GM21390 (cell line): ENCODE measurements around the gene CDK13.
"Not testable (repeated sequence)": the region's sequence is repeated elsewhere in the genome, so short reads cannot be mapped to it uniquely, and the experiment has no call there.

Experiments
- ATAC-seq: cut with Tn5 transposase; IDR thresholded peaks from one replicate; pipeline ENCODE4 v1.9.1; 2021; ENCODE audit not compliant: unreplicated experiment

Gene CDK13

DNA sequence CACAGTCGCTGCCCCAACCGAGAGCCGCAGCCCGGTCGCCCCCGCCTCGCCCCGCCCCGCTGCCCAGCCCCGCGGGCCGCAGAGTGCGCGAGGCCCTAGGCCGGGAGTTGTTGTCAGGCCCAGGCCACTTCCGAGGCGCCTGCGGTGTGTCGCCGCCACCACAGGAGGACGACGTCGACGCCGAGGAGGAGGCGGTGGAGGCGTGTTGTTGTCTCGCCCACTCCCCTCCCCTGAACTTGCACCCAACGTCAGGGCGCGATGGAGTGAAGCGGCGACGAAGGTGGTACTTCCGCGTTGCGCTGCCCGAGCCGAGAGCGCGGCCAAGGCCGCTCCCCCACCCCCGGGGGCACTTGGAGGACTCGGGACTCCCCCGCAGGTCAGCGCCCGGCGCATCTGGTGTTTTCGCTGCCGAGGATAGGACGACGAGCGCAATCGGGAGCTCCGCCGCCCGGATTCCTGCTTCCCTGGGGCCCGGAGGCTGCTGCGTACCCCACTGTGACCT, at the start of gene CDK13:
Gene CDK13 (plus strand): TSS at position 286 of the 502 bp plus-strand sequence. CDS start 386 bp downstream, outside the sequence.
- ATAC-seq, result peak; percentile 37

DNA sequence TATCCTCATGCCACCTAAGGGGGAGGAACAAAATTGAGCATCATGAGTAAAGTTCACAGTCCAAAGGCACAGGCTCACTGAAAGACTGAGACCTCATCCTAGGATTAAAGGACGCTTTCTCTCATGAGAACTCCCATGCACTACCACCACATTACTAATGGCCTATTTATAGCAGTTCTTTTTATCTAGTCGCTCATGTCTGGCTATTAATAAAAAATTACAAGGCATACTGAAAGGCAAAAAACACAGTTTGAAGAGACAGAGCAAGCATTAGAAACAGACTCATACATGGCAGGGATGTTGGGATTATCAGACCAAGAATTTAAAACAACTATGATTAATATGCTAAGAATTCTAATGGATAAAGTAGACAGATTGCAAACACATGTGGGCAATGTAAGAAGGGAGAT, 46.0 kb upstream of the CDK13 start:
- no peak for ATAC-seq

- no peak for ATAC-seq
These were observed 41.9 kb upstream of the CDK13 start for GRCh38 chr7:39908141-39908540.

DNA sequence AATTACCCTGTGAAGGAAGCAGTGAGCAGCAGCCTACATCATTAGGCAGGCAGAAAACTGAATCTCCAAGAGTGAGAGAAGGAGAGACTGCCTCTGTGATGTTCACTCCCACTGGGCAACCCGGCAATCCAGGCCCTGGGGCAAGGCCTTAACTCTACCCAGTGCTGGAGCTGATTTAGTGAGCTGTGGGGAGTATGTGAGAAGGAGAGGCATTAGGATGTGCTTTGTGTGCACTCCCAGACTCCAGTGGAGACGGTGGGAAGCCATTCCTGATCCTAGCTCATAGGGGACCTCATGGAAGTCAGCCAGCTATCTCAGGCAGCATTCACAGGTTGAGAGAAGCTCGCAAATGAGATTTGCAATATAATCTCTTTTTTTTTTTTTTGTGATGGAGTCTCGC, 41.1 kb upstream of the CDK13 start:
- ATAC-seq, result no peak

DNA sequence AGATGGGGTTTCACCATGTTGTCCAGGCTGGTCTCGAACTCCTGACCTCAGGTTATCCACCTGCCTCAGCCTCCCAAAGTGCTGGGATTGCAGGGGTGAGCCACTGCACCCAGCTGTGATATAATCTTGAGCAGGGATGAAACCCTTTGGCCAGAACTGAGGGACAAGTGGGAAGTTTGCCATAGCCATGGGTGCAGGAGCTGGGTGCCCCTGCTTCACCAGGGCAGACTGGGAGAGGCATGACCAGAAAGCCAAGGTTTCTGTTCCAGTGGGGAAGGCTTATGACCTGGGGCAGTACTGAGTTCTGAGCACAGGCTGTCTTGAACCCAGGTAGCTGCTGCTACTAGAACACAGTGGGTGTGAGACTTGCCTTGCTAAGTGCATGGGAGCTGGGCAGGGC, 40.5 kb upstream of the CDK13 start:
- ATAC-seq, result no peak

DNA sequence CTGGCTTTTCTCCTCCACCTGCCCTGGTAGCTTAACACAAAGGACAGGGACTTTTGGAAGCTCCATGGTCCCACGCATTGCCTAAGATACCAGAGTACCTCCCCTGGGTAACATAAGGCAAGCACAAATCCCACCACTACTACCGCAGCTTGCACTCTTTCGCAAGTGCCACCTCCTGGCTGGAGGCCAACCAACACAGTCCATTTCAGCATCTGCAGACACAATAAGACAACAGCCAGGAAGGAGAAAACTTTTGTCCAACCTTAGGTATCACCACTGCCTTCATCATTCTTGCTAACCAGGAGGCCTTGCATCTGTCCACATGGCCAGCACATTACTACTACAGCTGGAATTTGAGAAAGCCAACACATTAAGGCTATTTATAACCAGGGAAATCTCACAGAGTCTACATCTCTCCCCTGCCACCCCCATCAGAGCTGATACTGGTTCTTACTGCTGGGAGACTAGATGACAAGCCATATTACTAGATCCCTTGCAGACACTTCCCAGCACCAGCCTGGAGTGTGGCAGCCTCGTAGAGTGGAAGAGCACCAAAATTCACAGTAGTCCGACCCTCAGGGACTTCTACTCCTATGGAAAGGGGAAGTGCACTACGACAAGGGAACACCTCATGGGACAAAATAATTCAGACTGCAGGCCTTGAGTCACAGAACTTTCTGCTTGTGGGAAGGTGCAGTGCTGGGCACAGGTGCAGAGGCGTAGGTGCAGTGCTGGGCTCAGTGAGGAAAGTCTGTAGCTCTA, 39.8 kb upstream of the CDK13 start:
- no peak for ATAC-seq

GRCh38 chr7:39911167-39911566, 38.9 kb upstream of the CDK13 start:
- ATAC-seq, result no peak

GRCh38 chr7:39915847-39916246, 34.2 kb upstream of the CDK13 start:
- not testable (repeated sequence) for ATAC-seq

DNA sequence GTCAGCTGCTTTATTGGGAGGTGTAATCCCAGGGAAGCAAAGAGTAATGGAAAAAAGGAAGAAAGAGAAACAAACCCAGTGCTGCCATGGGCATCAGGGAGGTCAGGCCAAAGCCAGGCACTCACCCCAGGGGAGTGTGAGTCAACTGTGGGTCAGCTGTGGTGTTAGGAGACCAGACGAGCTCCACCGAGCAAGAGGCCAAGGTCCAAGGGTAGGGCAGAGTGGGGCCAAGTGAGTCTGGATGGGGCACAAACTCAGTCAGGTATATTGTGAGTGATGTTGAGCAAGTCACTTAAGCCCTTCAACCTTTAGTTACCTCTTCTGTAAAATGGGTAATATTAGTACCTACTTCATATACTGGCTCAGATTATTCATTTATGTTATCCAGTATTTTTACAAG, 30.4 kb upstream of the CDK13 start:
- no peak for ATAC-seq

DNA sequence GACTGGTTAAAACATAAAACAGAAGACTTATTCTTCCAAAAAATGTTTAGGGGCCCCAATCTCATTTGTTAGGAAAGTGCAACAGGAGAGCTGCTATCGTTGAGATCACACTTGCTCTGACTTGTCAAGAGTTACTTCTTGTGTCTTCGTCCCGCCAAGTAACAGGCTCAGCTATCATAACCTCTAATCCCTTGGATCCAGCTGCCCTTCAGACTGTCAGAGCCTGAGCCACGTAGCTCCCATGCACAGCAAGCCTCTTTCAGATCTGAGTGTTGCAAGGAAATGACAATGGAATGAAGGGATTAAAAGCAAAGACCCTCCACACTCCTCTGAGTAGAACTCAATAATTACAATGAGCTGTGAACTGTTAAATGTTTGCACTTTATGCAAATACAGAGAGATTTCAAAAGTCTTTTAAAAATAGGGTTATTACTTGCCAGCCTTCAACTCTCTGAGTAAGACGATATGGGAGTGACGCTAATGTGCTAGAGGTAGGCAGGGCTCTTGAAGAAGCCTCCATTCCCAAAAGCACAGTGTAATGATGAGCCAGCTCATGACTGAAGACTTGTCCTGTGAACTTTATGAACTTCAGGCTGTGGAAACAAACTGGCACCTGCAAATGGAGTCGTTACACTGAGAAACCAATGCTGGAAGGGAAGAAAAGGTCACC, 28.4 kb upstream of the CDK13 start:
- ATAC-seq, result no peak

DNA sequence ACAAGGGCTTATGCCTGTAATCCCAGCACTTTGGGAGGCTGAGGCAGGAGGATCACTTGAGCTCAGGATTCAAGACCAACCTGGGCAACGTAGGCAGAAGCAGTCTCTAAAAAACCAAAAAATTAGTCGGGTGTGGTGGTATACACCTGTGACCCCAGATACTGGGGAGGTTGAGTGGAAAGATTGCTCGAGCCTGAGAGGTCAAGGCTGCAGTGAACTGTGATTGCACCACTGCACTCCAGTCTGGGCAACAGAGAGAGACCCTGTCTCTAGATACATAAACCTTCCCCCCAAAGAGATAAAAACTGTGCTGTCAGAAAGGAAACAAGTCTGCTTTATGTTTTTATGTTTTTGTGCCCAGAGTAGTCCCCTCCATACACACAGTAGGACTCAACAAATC, 27.5 kb upstream of the CDK13 start:
- no peak for ATAC-seq

DNA sequence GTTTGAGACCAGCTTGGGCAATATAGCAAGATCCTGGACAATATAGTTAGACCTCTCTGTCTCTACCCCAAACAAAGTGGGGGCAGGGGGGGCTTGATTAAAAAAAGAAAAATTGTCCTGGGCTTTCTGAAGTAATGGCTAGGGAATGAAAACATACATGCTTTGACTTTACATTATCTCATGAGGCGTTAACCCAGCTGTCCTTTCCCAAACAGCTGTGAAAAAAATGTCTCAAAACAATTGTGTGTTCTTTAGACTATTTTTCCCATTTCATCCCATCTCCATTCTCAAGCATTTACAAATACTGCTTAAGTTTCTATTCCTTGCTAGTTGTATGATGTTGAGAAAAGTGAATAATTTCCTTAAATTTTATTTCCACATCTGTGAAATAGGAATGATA, 27.0 kb upstream of the CDK13 start:
- ATAC-seq, result no peak

GRCh38 chr7:39924122-39924521, 25.9 kb upstream of the CDK13 start:
- no peak for ATAC-seq

DNA sequence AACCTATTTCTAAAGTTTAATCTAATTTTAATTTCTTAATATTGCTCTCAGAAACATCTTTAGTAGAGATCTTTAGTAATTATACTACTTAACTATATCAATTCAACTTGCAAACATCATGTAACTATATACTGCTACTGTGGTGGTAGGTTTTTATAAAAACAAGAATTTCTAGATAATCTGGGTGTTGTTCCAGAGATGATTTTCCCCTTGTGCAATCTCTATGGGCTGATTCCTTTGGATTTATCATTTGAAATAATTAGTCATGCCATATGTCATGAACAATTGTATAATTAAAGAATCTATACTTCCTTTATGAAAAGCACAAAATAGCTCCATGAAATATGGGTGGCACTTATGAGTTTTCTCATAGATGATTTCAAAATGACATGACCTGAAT, 23.9 kb upstream of the CDK13 start:
- no peak for ATAC-seq

DNA sequence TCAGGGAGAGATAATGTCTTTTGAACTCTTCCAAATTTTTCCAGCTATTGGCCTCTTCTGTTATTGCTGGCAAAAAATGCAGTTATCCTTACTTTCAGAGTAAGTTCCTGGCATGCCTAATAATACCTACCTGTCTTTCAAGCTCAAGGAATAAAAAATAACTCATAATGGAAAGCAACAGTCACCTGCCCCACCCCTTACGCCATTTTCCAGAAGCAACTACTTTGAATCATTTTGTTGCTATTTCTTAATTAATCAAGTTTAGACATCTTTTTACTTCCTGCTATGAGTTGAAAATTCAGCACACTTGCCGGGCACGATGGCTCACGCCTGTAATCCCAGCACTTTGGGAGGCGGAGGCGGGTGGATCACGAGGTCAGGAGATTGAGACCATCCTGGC, 23.0 kb upstream of the CDK13 start:
- ATAC-seq, result no peak

DNA sequence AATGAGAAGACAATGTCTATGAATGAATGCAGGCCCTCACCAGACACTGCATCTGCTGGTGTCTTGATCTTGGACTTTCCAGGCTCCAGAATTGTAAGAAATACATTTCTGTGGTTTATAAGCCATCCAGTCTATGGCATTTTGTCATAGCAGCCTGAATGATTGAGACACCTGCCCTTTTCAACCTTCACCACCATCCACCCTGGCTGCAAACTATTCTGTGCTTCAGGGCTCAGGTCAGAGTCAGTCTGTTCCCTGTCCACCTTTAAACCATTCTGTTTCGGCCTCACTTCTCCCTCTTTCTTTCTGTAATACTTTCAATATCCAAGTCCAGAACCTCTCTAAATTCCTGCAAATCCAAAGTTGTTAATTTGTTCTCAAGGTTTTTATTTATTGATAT, 15.9 kb upstream of the CDK13 start:
- ATAC-seq, result no peak

GRCh38 chr7:39936761-39937160, 13.3 kb upstream of the CDK13 start:
- no peak for ATAC-seq

- ATAC-seq, result no peak
These were observed 12.5 kb upstream of the CDK13 start for GRCh38 chr7:39937366-39938153.

DNA sequence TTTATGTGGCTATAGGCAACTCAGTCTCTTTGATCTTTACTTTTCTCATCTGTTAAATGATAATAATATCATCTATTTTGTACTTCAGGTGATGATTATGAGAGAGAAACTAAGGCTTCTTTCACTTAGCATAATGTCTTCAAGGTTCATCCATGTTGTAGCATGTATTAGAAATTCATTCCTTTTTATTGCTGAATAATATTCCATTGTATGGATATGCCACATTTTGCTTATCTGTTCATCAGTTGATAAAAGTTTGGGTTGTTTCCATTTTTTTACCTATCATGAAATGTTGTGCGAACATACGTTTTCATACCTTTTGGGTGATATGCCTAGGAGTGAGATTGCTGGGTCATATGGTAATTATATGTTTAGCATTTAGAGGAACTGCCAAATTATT, 7.2 kb upstream of the CDK13 start:
- no peak for ATAC-seq

- no peak for ATAC-seq
These were observed 3.4 kb upstream of the CDK13 start for GRCh38 chr7:39946693-39947092.

DNA sequence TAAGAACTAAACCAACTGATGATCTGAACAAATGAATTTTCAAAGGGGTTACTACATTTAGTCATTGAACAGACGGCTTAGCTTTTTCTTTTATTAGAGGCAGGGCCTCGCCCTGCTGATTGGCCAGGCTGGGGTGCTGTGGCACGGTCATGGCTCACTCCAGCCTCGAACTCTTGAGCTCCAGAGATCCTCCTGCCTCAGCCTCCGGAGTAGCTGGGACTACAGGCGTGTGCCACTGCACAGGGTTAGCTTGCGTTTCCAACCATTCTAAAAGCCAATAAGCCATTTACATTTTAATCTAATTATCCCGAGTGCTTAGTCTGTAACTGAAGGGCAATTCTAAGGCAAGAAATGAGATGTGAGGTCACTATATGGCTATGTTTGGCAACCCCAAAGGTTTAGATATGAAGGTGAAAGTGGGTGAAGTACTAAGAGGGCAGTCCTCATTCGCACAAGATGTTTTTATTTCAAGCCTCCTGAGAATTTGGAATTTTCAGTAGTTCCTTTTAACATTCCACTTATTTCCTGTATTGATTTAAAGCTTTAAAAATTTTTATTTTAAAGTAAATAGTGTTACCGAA, 1.6 kb upstream of the CDK13 start:
- ATAC-seq, result no peak
